Kidney tubule cell (primary cell): ENCODE measurements around the gene RBM17.
"Not testable (repeated sequence)": the region's sequence is repeated elsewhere in the genome, so short reads cannot be mapped to it uniquely, and the experiment has no call there.

ENCODE experiments used
- DNase-seq: peaks from one replicate; pipeline ENCODE4 v3.0.0-alpha.2; 2018; ENCODE audit warnings: low spot score

Gene RBM17

DNA sequence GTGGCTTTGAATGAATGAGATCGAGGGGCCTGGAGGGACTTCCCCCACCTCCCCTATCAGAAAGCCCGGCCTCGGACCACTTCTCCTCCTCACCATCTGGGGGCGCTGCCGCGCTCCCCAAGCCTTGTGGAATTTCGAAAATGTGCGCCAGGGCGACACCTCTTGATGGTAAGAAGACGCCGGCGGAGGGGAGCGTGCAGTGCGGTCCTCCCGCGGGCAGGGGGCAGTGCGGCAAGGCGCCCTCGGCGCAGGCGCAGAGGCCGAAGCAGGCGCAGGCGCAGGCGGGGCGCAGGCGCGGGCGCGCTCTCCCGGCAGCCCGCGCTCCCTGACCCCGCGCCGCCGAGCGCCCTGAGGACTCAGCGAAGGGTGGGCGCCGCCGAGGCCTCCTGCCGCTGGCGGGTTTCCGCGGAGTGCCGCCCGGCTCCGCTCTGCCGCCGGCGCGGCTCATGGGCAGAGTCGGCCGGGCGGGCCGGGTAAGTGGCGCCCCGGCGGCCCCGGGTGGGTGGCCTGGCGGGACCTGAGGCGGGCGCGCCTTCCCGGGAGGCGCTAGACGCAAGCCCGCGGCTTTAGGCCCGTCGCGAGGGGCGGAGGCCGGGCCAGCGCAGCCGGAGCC is at the start of gene RBM17:
RBM17 (plus strand) TSS at position 314 of the 613 bp plus-strand sequence. CDS start 8,032 bp downstream, outside the sequence.
- DNase-seq = peak; percentile 96

DNA sequence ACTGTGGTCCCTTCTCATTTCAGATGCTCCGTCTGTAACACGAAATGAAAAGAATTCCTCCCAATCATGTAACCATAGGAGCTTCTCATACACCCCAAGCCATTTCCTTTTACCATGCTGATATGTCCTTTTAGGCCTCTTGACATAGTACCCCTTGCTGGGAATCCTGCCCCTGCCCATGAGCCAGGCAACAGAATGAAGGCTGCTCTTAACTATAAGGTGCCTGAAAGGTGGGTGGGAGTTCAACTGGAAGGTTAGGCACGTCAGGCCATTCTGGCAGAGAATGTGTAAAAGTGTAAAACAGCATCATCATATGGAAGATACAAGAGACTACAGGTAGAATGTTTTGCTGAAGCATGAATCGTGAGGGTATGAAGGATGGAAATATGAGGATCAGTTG is 49.1 kb upstream of the RBM17 start:
- DNase-seq = no peak

DNA sequence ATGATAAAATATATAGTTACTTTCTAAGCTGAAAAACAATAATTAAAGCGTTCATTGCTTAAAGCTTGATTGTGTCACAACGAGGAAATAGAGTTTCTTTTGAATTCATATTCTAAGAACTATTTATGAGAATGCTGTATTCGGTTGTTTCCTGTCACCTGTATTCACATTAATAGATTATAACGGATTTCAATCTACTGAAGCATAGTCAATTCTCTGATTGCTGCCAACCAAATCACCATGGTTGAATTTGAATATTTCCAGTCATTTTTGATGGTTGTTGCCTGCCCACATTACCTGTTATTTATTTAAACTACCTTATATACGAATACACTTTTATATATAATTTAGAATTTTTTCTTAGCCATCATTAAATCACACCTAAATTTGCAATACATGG is 48.6 kb upstream of the RBM17 start:
- DNase-seq = no peak

DNA sequence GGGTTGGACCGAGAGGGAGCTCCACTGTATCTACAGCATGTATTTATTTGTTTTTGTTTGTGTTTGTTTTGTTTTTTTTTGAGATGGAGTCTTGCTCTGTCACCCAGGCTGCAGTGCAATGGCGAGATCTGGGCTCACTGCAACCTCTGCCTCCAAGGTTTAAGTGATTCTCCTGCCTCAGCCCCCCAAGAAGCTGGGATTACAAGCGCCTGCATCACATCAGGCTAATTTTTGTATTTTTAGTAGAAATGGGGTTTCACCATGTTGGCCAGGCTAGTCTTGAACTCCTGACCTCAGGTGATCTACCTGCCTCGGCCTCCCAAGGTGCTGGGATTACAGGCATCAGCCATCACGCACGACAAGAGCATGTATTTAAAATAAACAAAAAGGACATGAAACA is 45.5 kb upstream of the RBM17 start:
- DNase-seq = not testable (repeated sequence)

- DNase-seq = no peak
Observed at GRCh38 chr10:6044060-6044459, 44.8 kb upstream of the RBM17 start.

DNA sequence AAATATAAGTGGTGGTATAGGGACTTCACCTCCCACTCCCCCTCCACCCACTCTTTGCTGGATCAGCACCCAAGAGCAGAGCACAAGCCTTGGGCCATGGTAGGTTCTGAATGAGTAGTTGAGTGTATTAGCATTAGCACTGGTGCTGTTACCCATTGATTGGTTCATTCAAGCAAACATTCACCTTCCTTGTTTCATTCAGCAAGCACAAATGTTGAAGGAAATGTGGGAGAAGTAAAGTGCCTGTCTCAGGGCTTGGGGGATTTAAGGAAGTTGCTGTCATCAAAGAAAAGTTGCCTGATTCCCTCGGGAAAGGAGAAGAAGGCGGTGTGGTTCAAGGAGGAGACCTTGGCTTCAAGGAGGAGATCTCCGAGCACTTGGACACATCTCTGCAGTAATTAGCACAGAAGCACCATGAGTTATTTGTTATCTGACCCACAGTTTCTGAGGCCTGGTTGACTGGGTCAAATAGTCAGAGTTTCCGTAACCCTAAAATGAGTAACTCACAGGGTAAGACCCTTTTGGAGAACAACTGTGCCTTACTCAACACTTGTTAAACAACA is 44.0 kb upstream of the RBM17 start:
- DNase-seq = no peak

- no peak for DNase-seq
Observed at GRCh38 chr10:6045314-6045848, 43.5 kb upstream of the RBM17 start.

GRCh38 chr10:6045878-6046772 is 42.7 kb upstream of the RBM17 start:
- DNase-seq = no peak

- no peak for DNase-seq
Observed at GRCh38 chr10:6046773-6047611, 41.8 kb upstream of the RBM17 start.

DNA sequence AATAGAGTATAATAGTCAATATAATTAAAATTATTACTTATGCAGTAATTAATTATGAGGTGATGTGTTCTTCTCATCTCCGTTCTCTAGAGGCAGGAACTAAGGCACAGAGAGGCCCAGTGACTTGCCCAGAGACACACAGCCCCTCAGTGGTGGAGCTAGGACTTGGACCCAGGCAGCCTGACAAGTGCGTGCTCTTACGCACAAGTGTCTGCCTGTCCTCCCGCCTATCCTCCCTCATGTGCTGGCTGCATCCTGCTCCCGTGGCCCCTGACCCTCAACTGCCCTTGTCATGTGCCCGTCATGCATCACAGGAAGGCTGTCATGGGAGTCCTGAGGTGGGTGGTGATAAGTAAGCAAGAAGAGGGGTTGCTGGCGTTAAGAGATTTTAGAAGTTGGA is 41.0 kb upstream of the RBM17 start:
- DNase-seq = no peak

GRCh38 chr10:6048281-6049030 is 40.4 kb upstream of the RBM17 start:
- DNase-seq = no peak

DNA sequence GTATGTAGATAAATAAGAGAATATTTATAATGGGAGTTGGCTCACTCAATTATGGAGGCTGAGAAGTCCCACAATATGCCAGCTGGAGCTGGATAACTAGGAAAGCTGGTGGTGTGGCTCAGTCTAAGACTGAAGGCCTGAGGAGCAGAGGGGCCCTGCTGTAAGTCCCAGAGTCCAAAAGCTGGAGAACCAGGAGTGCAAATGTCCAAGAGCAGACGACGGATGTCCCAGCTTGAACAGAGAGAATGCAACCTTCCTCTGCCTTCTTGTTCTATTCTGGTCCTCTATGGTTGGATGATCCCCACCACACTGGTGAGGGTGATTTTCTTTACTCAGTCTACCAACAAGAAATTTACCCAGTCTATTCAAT is 39.8 kb upstream of the RBM17 start:
- no peak for DNase-seq

DNA sequence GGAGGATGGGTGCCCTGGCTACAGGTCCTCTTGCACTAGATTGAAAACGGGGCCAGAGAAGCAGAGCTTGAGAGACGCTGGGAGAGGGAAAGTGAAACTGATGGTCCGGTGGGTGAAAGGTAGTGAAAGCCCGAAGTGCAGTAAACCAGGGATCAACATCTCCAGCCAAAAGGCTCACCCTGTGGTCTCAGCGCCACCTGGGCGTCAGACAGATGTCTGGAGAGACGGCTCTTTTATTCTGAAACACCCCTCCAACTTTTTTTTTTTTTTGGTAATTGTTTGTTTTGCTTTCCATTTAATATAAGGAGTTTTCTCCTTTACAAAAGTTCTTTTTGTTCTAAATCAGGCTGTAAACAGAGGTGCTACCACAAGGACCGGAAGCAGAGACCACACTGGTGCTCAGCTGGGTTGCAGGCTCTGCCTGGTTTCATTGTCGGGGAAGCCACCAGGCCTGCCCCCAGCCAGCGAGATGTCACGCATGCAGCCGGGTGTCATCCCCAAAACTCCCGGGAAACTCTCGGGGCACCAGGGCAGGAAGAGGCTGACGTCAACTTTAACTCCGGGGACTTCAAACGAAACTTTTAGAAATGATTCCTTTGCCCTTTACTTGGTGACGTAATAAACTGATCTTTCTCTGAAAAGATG is 37.9 kb upstream of the RBM17 start:
- peak; percentile 56 for DNase-seq

DNA sequence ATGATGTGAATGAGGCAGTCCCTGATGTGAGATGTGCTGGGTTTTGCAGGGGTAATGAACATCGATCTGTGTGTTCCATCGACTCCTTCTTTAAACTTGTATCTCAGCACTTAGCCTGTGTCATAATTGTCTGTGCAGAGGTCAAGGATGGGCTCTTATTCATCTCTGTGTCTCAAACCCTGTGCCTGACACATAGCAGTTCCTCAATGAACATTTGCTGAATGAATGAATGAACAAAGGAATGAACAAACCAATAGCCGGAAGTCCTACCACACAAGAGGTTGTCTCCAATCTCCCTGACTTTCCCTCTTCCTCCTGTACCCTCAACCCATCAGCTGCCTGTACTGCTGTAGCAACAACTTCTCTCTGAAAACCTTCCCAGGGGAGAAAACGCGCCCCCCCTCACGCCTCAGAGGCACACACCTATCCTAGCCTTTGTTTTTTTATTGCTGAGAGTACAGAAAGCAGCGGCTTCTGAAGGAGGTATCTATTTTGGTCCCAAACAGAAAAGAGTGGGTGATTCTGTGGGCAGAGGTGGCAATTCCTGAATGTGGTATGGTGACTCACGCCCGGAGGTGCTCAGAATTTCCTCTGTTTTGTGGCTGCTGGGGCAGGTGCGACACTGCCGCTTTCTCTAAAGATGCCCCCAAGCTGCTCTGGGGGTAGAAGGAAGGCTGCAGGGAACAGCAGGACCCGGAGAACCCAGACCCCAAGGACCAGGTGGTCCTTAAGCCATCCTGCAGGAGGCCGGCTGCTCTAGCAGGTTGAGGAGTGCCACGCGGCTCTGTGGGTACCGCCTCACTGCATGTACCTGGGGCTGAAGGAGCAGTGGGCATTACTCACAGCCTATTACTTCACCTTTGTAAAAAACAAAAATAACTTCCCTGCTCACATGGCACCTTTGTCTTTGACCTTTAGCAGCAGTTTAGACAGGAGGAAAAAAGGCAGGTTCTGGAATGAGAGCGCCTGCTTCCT is 36.3 kb upstream of the RBM17 start:
- DNase-seq = peak; percentile 60

GRCh38 chr10:6053303-6053702 is 35.5 kb upstream of the RBM17 start:
- no peak for DNase-seq

DNA sequence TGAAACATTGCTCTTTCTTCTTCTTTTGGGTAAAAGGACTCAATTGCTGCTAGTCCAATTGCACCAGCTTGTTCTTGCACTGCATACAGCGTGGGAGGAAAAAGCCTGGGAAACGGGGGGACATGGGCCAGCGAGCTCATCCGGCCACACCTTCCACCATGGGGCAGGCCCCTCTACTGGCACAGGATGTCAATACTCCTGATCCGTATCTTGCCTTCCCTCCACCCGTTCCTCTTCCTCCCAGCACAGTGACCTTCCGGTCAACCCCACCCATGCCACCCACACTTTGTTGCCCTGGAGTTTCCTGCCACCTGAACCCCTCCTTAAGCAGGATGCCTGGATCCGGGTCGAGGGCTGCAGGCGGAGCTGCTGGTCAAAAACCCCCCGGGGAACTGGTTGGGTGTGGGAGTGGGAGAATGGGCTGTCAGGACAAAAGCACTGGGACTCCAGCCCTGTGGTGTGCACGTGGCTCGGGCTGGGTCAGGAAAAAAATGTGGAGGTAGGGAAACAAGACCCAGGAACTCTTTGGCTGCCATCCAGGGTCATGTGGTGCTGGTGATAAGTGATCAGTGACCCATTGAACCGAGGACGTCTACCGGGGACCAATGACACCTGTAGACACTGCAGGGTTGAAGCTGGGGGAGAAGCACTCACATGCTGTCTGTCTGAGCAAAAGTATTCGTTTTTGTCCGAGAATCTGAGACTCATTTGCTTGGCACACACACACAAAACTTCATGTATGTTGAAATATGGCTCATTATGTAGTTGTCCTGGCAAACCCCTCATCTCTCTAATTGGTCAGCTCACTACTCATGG is 34.8 kb upstream of the RBM17 start:
- DNase-seq = peak; percentile 43

DNA sequence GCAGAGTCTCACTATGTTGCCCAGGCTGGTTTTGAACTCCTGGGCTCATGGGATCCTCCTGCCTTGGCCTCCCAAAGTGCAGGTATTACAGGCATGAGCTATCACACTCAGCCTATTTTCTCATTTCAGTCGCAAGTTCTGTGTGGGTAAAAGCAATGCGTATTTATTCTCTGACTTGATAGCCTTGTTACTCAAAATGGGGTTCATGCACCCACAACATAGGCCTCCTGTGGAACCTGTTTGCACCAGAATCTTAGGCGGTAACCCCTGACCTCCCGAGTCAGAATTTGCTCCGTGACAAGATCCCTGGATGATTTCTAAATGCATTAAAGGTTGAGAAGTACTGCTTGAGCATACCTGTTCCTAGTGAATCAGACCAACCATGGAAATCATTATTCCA is 34.0 kb upstream of the RBM17 start:
- no peak for DNase-seq

- no peak for DNase-seq
Observed at GRCh38 chr10:6055929-6056328, 32.9 kb upstream of the RBM17 start.
